HL-60/S4 treated with retinoic acid at 250 ng/mL for 4 days and 3 days (cell line): ENCODE results near the gene MXD3.

Experiments used
- in situ Hi-C: fragments of 300-500 bp; cut with MboI; formaldehyde crosslinking; loops from 2 replicates; pipeline ENCODE4 v1.7.0; 2022; ENCODE audit warnings: low sequenced_read_pairs

The MXD3 gene

GRCh38 chr5:177304392-177305119 lies 7.1 kb downstream of the MXD3 start:
- in situ Hi-C loops: no loop called here

DNA sequence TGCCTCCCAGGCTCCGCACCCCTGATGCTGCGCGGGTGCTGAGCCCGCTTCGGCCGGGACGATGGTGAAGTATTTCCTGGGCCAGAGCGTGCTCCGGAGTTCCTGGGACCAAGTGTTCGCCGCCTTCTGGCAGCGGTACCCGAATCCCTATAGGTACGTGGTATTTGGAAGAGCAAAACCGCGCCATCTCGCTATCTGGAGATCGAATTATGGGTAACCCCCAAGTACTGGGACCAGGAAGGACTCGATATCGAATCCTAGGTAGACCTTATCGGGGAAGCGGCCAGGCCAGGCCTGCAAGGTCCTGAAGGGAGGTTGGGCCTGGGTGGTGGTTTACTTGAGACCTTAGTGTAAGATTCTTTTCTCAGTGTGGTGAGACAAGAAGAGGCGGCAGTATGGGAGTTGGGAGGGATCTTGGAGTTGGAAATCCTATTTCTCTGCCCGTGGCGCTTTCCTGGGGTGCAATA lies 7.7 kb downstream of the MXD3 start:
- in situ Hi-C loops: no loop called here

DNA sequence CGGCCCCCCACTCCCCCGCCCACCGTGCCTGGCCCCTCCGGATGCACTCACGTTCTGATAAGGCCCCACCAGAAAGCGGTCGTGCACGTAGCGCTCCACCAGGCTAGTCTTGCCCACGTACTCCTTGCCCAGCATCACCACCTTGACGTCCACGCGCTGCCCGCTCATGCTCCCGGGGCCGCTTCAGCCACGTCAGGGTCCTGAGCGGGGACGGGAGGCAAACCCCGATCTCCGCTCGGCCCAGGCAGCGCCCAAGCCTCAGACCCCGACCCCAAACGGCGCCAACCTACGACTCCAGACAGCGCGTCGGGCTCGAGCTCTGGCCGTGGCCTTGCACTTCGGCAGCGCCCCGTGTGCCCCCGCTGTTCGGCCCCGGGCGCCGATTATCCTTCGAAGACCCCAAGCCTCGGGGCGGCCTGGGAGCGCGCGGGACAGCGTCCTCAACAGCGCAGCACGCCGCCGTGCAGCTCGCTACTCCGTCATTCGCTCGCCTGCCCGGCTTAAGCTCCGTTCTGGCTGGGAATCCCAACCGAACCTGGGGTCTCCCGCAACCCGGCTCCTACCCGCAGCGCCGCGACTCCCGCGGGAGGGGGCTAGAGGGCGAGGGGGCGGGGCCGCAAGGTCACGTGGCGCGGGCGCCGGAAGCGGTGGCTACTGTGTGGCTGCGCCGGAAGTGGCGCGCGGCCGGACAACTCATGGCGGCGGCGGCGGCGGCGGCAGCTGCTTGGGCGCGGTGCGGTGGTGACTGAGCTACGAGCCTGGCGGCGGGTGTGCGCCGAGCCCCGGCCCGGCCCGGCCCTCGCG lies 8.4 kb downstream of the MXD3 start, which contains the start of the genes PRELID1 and RAB24:
TSS of gene PRELID1 (plus strand) at position 679 of the 804 bp plus-strand sequence. CDS start 187 bp downstream, outside the sequence.
TSS of gene RAB24 (minus strand) at position 599 of the 804 bp plus-strand sequence. CDS start at position 168, 431 bp downstream.
- in situ Hi-C loops: no loop called here

- in situ Hi-C loops: no loop called here
These were observed 9.2 kb downstream of the MXD3 start for GRCh38 chr5:177302354-177303110.

- in situ Hi-C loops: no loop called here
These were observed 10.1 kb downstream of the MXD3 start for GRCh38 chr5:177301503-177302165.

- in situ Hi-C loops: no loop called here
These were observed 10.7 kb downstream of the MXD3 start for GRCh38 chr5:177300951-177301350.

- in situ Hi-C loops: no loop called here
These were observed 11.3 kb downstream of the MXD3 start for GRCh38 chr5:177300236-177300880.

DNA sequence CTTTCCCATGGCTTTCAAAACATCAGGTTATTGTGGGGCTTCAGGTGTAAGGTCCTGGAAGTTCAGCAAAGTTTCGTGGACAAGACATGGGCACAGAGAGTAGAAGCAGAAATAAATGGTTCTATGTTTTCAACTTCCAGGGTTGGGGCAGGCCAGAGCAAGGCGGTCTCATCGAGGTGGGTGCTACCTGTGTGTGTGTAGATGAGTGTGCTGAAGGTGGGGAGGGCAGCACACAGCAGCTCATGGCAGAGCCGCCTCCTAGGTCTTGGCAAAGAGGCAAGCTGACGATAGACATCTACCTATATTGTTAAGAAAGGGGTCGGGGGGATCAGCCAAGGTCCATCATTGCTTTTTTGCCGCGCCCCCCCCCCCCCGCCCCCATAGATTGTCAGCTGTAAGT lies 12.0 kb downstream of the MXD3 start:
- in situ Hi-C loops: no loop called here

DNA sequence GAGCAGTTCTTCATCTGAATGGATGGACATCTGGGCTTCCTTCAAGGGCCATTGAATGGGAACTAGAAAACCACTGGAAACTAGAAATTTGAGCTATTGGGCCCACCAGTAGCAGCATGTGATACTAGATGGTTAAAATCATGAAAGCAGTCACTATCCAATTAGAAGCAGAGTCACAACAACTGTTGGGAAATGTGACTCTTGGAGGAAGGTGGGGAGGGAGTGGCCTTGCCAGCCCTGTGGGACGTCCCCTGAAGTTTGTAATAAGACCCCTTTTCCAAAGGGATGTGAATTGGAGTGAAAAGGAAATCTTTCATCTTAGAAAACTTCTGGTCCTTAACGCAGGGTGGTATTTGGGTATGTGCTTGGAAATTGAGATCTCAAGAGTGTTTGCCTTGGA lies 13.8 kb downstream of the MXD3 start:
- in situ Hi-C loops: no loop called here

DNA sequence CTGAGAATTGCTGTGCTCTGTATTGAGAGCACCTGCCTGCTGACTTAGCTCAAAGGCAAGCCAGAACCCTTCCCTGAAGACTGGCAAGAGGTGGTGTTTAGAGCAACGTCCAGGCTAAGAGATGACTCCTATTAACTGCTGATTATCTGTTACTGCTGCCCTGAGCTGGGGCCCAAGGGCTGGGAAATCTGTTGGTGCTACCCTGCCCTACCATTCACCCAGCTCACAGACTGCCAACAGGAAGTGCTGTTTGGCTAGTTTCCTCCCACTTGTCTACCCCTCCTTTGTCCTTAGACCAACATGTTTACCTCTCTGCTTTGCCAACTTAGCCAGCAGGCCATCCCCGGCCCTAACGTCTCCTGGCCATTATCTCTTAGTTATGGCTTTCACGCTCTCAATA lies 15.1 kb downstream of the MXD3 start:
- in situ Hi-C loops: no loop called here

DNA sequence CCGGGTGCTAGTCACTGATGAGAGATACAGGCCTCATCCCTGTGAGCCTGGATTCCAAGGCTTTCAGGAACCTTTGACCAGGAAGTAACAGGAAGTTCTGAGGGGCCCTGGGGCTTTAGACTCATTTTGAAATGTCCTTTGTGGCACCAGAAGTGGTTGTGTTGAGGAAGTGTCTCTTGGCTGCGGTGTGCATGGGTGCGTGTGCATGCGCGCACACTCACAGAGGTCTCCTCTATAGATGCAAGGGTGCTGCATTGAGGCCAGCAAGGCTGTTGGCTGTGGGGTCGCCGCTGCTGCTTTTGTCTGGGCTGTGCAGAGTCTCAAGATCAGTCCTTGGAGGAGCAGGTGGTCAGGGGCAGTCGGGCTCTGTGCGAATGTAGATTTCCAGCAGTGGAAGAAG lies 15.8 kb downstream of the MXD3 start:
- in situ Hi-C loops: no loop called here

DNA sequence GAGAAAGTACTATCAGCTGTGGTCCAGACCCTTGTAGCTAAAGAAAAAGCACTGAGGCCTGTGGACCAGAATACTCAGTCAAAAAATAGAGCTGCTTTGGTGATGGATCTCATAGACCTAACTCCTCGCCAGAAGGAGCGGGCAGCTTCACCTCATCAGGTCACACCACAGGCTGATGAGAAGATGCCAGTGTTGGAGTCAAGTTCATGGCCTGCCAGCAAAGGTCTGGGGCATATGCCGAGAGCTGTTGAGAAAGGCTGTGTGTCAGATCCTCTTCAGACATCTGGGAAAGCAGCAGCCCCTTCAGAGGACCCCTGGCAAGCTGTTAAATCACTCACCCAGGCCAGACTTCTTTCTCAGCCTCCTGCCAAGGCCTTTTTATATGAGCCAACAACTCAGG lies 17.1 kb downstream of the MXD3 start:
- in situ Hi-C loops: no loop called here

DNA sequence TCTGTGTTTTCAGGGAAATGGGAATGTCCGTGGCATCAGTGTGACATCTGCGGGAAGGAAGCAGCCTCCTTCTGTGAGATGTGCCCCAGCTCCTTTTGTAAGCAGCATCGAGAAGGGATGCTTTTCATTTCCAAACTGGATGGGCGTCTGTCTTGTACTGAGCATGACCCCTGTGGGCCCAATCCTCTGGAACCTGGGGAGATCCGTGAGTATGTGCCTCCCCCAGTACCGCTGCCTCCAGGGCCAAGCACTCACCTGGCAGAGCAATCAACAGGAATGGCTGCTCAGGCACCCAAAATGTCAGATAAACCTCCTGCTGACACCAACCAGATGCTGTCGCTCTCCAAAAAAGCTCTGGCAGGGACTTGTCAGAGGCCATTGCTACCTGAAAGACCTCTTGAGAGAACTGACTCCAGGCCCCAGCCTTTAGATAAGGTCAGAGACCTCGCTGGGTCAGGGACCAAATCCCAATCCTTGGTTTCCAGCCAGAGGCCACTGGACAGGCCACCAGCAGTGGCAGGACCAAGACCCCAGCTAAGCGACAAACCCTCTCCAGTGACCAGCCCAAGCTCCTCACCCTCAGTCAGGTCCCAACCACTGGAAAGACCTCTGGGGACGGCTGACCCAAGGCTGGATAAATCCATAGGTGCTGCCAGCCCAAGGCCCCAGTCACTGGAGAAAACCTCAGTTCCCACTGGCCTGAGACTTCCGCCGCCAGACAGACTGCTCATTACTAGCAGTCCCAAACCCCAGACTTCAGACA lies 17.7 kb downstream of the MXD3 start:
- in situ Hi-C loops: no loop called here

- in situ Hi-C loops: no loop called here
These were observed 20.0 kb downstream of the MXD3 start for GRCh38 chr5:177291735-177292134.

DNA sequence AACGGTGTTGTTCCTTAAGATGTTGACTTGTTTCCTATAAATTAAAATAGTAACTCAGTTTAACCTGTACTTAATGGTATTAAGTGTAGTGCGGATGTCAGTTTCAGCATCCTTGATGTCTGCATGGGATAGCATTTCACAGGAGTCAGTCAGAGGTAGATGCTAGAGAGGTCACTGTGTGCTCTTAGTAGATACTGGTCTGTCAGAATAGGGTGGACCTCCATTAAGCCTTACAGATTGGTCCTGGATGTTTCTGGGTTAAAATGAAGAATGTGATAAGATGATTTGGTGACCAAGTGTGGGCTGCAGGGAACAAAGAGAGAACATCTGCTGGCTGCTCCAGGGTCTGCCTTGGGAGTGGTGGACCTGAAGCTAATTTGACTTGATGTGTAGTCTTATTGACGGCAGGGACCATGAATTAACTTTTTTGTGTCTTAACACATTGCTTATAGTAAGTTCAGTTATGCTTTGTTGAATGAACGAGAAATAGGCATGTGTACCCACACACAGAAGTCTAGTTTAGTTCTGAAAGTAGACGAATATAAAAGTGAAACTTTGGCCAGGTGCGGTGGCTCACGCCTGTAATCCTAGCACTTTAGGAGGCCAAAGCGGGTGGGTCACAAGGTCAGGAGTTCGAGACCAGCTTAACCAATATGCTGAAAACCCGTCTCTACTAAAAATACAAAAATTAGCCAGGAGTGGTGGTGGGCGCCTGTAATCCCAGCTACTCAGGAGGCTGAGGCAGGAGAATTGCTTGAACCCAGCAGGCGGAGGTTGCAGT lies 20.7 kb downstream of the MXD3 start:
- in situ Hi-C loops: no loop called here

DNA sequence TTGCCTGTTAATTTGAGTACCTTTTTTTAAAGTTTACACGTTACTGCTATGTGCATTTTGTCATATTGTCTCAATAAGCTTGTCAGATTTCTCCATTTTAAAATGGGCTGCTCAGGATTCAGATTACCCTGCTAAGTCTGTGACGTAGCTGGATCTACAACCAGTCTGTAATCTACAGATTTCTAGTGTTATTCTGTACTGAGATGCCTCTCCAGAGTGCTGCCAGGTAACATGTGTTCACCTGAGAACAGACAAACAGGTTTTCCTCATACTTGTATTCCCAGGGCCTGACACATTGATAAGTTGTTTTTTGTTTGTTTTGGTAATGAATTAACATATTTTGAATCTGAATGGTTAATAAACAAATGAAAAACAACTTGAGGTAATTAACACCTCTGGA lies 23.5 kb downstream of the MXD3 start:
- in situ Hi-C loops: no loop called here

DNA sequence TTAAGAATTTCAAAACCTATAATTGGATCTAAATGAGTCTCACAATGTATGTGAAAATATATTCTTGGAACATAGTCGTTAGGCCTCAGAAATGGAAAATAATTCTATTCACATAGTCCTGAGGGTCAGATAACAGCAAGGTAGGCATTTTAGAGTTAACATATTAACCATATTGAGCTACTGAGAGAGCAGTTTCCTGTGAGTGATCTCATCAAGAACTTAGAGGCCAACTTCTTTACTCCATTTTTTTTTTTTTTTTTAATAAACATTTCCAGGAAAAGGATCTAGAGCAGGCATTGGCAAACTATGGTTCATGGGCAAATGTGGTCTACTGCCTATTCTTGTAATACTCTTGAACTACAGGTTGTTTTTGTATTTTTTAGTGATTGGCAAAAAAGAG lies 34.8 kb downstream of the MXD3 start:
- in situ Hi-C loops: no loop called here

GRCh38 chr5:177275883-177276282 lies 35.8 kb downstream of the MXD3 start:
- in situ Hi-C loops: no loop called here

DNA sequence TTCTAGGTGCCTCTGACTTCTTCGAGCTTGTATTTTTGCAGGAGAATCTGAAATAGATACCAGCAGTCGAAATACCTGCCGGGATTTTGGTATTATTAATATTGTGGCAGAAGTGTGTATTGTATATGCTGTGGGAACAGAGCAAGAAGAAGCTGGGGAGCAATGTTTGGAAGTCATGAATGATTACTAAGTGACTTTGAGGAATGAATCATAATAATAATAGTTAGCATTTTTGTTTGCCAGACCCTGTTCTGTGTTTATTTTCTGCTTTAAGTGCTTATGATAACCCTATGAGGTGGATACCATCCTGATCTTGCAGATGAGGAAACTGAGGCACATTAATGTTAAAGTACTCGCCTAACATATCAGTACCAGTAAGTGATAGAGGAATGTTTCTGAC lies 40.6 kb downstream of the MXD3 start:
- in situ Hi-C loops: no loop called here
